GM19455 (cell line): ENCODE results near the gene KNSTRN.

Source experiments
- ATAC-seq: cut with Tn5 transposase; IDR thresholded peaks from one replicate; pipeline ENCODE4 v1.9.1; 2021; ENCODE audit not compliant: unreplicated experiment

The KNSTRN gene

DNA sequence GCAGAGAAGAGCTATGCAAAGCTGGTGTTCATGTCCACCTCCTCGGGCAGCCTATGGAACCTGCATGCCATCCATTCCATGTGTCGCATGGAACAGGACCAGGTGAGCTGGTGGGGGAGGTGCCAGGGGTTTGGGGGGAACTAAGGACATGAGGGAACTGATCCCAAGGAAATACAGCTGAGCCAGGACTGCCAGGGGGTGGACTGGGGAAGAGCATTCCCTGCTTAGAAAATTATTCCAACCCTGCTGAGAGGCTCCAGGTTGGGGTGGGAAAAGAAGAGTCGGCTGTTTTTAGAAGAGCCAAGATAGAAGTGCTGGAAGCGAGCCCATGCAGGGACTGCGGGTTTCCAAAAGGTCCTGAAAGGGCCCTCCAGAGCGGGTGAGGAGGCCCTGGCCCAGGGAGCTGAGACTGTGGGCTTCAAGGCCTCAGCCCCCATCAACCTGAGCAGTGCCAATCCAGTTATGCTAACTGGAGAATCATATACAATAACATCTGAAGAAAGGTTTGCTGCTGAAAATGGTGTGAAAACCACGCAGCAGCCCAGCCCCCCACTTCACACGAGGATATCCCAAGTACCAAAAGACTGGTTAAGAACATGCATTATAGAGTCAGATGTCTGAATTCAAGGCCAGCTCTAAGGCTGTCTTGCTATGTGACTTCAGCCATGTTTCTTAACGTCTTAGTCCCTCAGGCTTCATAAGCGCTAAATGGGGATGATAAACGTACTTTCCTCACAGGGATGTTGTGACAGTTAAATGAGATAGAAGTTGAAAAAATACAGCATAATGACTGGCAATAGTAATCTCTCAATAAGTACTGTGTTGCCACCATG is 16.7 kb upstream of the KNSTRN start:
- ATAC-seq: no peak

- no peak for ATAC-seq
These were observed 15.8 kb upstream of the KNSTRN start for GRCh38 chr15:40366457-40367370.

DNA sequence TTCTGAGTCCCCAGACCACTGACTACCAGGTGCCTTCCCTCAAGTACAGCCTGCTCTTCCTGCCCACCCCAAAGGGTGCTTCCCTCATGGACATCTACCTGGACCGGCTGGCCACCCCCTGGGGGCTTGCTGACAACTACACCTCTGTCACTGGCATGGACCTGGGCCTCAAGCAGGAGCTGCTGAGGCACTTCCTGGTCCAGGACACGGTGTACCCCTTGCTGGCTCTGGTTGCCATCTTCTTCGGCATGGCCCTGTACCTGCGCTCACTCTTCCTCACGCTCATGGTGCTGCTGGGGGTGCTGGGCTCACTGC is 15.2 kb upstream of the KNSTRN start:
- ATAC-seq: no peak

- ATAC-seq: peak; percentile 79
These were observed 14.6 kb upstream of the KNSTRN start for GRCh38 chr15:40367686-40368611.

DNA sequence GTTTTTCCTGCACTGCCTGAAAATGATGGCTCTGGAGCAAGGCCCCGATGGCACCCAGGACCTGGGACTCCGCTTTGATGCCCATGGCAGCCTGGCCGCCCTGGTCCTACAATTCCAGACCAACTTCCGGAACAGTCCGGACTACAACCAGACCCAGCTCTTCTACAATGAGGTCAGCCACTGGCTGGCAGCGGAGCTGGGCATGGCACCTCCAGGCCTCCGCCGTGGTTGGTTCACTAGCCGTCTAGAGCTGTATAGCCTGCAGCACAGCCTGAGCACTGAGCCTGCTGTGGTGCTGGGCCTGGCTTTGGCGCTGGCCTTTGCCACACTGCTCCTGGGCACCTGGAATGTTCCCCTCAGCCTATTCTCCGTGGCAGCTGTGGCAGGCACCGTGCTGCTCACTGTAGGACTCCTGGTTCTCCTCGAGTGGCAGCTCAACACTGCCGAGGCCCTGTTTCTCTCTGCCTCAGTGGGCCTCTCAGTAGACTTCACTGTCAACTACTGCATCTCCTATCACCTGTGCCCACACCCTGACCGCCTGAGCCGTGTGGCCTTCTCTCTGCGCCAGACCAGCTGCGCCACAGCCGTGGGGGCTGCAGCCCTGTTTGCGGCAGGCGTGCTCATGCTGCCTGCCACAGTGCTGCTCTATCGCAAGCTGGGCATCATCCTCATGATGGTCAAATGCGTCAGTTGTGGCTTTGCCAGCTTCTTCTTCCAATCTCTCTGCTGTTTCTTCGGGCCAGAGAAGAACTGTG is 13.6 kb upstream of the KNSTRN start:
- ATAC-seq: no peak

DNA sequence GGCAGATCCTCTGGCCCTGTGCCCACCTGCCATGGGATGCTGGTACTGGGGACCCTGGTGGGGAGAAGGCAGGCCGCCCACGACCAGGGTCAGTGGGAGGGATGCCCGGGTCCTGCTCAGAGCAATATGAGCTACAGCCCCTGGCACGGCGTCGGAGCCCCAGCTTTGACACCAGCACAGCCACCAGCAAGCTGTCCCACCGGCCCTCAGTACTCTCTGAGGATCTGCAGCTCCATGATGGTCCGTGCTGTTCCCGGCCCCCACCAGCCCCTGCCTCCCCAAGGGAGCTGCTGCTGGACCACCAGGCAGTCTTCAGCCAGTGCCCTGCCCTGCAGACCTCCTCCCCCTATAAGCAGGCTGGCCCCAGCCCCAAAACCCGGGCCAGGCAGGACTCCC is 13.0 kb upstream of the KNSTRN start:
- ATAC-seq: no peak

GRCh38 chr15:40369971-40370370 is 12.6 kb upstream of the KNSTRN start:
- no peak for ATAC-seq

DNA sequence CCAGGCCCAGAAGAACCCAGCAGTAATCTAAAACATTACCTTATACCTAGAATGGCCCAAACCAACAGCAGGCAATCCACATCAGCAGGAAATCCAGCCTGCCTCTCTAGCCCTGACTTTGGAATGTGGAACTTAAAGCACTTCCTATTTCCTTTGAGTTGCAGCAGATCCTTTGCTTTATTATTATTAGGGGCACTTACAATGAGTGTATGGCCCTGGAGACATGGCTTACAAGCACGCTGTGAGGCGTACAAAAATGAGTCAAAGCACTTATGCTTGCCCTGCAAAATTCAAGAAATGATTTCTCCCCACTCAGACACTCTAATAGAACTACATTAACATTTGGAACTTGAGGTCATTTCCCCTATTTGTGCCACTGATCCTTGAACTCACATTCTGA is 9.5 kb upstream of the KNSTRN start:
- ATAC-seq: no peak

- ATAC-seq: no peak
These were observed 4.9 kb upstream of the KNSTRN start for GRCh38 chr15:40377606-40378005.

DNA sequence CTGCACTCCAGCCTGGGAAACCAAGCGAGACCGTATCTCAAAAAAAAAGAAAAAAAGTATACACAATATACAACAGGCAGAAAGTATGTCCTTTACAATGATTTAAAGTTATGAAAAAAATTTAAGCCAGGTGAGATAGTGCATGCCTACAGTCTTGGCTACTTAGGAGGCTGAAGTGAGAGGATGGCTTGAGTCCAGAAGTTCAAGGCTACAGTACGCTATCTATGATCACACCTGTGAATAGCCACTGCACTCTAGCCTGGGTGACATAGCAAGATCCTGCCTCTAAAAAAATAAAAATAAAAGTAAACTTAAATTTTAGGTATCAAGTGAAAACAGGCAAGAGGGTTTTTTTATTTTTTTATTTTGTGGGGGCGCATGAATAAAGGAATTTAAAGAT is 3.1 kb upstream of the KNSTRN start:
- no peak for ATAC-seq

- no peak for ATAC-seq
These were observed 2.7 kb upstream of the KNSTRN start for GRCh38 chr15:40379853-40380252.

GRCh38 chr15:40380636-40381035 is 1.9 kb upstream of the KNSTRN start:
- ATAC-seq: no peak

- no peak for ATAC-seq
These were observed 547 bp upstream of the KNSTRN start for GRCh38 chr15:40381818-40382529.

- no peak for ATAC-seq
These were observed 4.0 kb downstream of the KNSTRN start for GRCh38 chr15:40386480-40386879.

DNA sequence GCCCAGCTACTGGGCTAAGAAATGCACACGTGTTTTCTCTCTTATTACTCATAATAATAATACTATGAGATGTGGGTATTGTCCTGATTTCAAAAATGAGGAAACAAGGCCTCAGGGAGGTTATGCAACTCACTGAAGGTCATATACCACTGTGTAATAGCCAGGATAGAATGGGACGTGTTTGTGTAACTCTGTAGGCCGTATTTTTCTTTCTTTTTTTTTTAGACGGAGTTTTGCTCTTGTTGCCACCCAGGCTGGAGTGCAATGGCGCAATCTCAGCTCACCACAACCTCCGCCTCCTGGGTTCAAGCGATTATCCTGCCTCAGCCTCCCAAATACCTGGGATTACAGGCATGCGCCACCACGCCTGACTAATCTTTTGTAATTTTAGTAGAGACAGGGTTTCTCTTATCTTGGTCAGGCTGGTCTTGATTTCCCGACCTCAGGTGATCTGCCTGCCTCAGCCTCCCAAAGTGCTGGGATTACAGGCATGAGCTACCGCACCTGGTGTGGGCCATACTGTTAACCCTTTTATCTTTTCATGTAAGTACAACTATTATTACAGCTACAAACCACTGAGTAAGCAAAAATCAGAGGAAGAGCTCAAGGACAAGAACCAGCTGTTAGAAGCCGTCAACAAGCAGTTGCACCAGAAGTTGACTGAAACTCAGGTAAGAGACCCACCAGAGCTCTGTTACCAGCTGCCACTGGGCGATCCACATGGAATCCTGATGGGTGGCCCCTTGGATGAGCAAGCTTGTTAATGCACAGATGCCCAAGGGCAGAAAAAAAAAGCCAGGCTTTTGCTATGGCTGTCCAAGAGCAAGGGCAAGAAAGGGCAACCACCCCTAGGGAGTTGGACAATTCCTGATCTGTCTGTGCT is 6.7 kb downstream of the KNSTRN start:
- no peak for ATAC-seq

- no peak for ATAC-seq
These were observed 7.5 kb downstream of the KNSTRN start for GRCh38 chr15:40389824-40390595.

DNA sequence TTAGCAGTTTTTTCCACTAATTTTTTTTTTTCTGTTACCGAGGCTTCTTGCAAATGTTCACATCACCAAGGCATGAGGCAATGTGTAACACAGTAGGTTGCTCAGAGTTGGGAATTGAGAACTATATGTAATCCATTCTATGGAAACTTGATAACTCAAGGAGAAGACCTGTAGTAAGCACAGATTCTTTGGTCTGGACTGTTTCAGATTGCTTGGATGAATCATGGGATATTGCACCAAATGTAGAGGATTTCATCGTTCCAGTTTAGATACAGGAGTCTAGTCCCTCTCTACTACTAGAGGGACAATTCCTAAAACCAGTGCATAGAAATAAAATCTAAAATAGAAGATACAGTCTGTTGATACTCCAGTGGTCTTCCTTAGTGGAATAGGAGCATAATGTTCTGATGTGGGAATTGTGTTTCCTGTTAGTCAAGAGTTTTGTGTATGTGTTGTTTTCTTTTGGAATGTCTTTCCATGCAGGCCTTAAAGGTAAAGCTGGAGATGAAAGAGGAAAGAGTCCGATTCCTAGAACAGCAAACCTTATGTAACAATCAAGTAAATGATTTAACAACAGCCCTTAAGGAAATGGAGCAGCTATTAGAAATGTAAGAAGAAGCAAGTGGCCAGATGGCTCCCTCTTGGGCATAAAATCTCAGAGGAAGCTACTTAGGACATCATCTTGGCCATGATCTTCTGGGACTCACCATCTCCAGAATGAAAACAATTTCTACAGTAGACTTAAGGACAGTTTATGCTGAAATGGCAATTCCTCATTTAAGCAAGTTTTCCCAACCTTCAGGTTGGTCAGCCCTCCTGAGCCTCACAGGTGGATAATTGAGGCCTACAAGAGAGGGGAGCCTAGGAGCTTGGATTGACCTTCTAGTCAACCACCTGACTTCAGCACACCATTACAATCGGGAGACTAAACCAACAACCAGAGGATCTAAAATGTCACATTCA is 10.7 kb downstream of the KNSTRN start:
- no peak for ATAC-seq
